ENCODE measurements around the gene RHEX. TPM values are rescaled to one million over a fixed set of nuclear protein-coding genes. Genes with fewer than 3 reads are reported as not detected.

The RHEX gene
- total and polyA plus RNA-seq, 2 donors (not counting 1 experiment from before 2014, with no cell fraction given): not detected

GRCh38 chr1:206098242-206098919, 45.4 kb downstream of the RHEX start:
- Histone ChIP-seq H4K20me1 (ENCODE audit: control insufficient read depth, extremely low read depth, insufficient read depth, low read length) (no peaks in the 10 kb centered on the region), H3K9ac (ENCODE audit: insufficient read depth, low read length) (no peak overlapping the region), H3K4me1 (ENCODE audit: control insufficient read depth, extremely low read depth, insufficient read depth, low read length) (no peaks in the 10 kb centered on the region), H3K4me2 (ENCODE audit: extremely low read depth, insufficient read depth, low read length) (no peak overlapping the region), H3K4me3 (replicated peaks in 1 of 4; ENCODE audit: control extremely low read depth in 1 of 4, insufficient read depth in 1 of 4, low read depth in 3 of 4, low read length in 4 of 4) (no peak overlapping the region), H3K27ac (ENCODE audit: insufficient read depth, low read length) (no peak overlapping the region), H3K79me2 (ENCODE audit: control insufficient read depth, insufficient read depth, low read length) (no peaks in the 10 kb centered on the region), H3K9me3 (ENCODE audit: control insufficient read depth, insufficient read depth, low read depth, low read length) (no peaks in the 10 kb centered on the region), H2AFZ (ENCODE audit: low read length) (no peak overlapping the region), H3K27me3 (ENCODE audit: control insufficient read depth, insufficient read depth, low read length) (peaks cover 31% of the 10 kb centered on the region), H3K36me3 (ENCODE audit: control insufficient read depth, insufficient read depth, low read length) (no peaks in the 10 kb centered on the region)
- TF ChIP-seq EZH2 (IDR thresholded peaks at IDR 0.05; ENCODE audit: low read length, missing control alignments) (no peak), CTCF (conservative IDR thresholded peaks at IDR 0.05 in 1 of 2, IDR thresholded peaks at IDR 0.05 in 1 of 2; ENCODE audit: low read depth in 1 of 2, low read length in 2 of 2) (no peak)
- no peak for DNase-seq (ENCODE audit: low read depth in 2 of 2)

GRCh38 chr1:206100226-206100815, 47.3 kb downstream of the RHEX start:
- DNase-seq (ENCODE audit: low read depth in 2 of 2): no peak
- Histone ChIP-seq H3K27me3 (ENCODE audit: control insufficient read depth, insufficient read depth, low read length) (peaks cover 27% of the 10 kb centered on the region), H3K36me3 (ENCODE audit: control insufficient read depth, insufficient read depth, low read length) (no peaks in the 10 kb centered on the region), H2AFZ (ENCODE audit: low read length) (no peak overlapping the region), H3K4me3 (replicated peaks in 1 of 4; ENCODE audit: control extremely low read depth in 1 of 4, insufficient read depth in 1 of 4, low read depth in 3 of 4, low read length in 4 of 4) (no peak overlapping the region), H3K9ac (ENCODE audit: insufficient read depth, low read length) (no peak overlapping the region), H3K4me2 (ENCODE audit: extremely low read depth, insufficient read depth, low read length) (no peak overlapping the region), H3K4me1 (ENCODE audit: control insufficient read depth, extremely low read depth, insufficient read depth, low read length) (no peaks in the 10 kb centered on the region), H3K9me3 (ENCODE audit: control insufficient read depth, insufficient read depth, low read depth, low read length) (no peaks in the 10 kb centered on the region), H3K79me2 (ENCODE audit: control insufficient read depth, insufficient read depth, low read length) (no peaks in the 10 kb centered on the region), H3K27ac (ENCODE audit: insufficient read depth, low read length) (no peak overlapping the region), H4K20me1 (ENCODE audit: control insufficient read depth, extremely low read depth, insufficient read depth, low read length) (no peaks in the 10 kb centered on the region)
- TF ChIP-seq EZH2 (IDR thresholded peaks at IDR 0.05; ENCODE audit: low read length, missing control alignments) (no peak), CTCF (conservative IDR thresholded peaks at IDR 0.05 in 1 of 2, IDR thresholded peaks at IDR 0.05 in 1 of 2; ENCODE audit: low read depth in 1 of 2, low read length in 2 of 2) (no peak)

GRCh38 chr1:206101351-206102045, 48.5 kb downstream of the RHEX start:
- TF ChIP-seq EZH2 (IDR thresholded peaks at IDR 0.05; ENCODE audit: low read length, missing control alignments): no peak
- no peak for TF ChIP-seq CTCF (conservative IDR thresholded peaks at IDR 0.05 in 1 of 2, IDR thresholded peaks at IDR 0.05 in 1 of 2; ENCODE audit: low read depth in 1 of 2, low read length in 2 of 2)
- no peak overlapping the region for H2AFZ ChIP-seq (ENCODE audit: low read length)
- H3K9me3 ChIP-seq (ENCODE audit: control insufficient read depth, insufficient read depth, low read depth, low read length): no peaks in the 10 kb centered on the region
- H3K27ac ChIP-seq (ENCODE audit: insufficient read depth, low read length): no peak overlapping the region
- H4K20me1 ChIP-seq (ENCODE audit: control insufficient read depth, extremely low read depth, insufficient read depth, low read length): no peaks in the 10 kb centered on the region
- H3K79me2 ChIP-seq (ENCODE audit: control insufficient read depth, insufficient read depth, low read length): no peaks in the 10 kb centered on the region
- H3K4me1 ChIP-seq (ENCODE audit: control insufficient read depth, extremely low read depth, insufficient read depth, low read length): no peaks in the 10 kb centered on the region
- H3K9ac ChIP-seq (ENCODE audit: insufficient read depth, low read length): no peak overlapping the region
- no peak overlapping the region for H3K4me3 ChIP-seq (replicated peaks in 1 of 4; ENCODE audit: control extremely low read depth in 1 of 4, insufficient read depth in 1 of 4, low read depth in 3 of 4, low read length in 4 of 4)
- no peaks in the 10 kb centered on the region for H3K36me3 ChIP-seq (ENCODE audit: control insufficient read depth, insufficient read depth, low read length)
- no peak overlapping the region for H3K4me2 ChIP-seq (ENCODE audit: extremely low read depth, insufficient read depth, low read length)
- H3K27me3 ChIP-seq (ENCODE audit: control insufficient read depth, insufficient read depth, low read length): peaks cover 27% of the 10 kb centered on the region
- no peak for DNase-seq (ENCODE audit: low read depth in 2 of 2)
